H1 (cell line): Measurements from ENCODE around the gene EIF2S2. TPM values are rescaled to one million over a fixed set of nuclear protein-coding genes. Genes with fewer than 3 reads are reported as not detected.
A peak's percentile ranks its signal among the peaks of the same experiment; 100 is the strongest.

Experiments
- CTCF ChIA-PET: fragments of 300-600 bp; sonication (Branson Sonifier 250); formaldehyde crosslinking; loops from one replicate; lab custom pipeline; 2021; ENCODE audit not compliant: partially characterized antibody; lab: Charles Lee
- POLR2A ChIA-PET: fragments of 300-600 bp; sonication (Branson Sonifier 250); formaldehyde crosslinking; loops from one replicate; lab custom pipeline; 2021; ENCODE audit warnings: inconsistent platforms; ENCODE audit not compliant: partially characterized antibody; lab: Charles Lee
- DNase-seq, 2 experiments: peaks; one replicate each; pipeline versions ENCODE4 v3.0.0 to v3.0.0-alpha.2; 2010 to 2022; ENCODE audit warnings: low spot score in 2 of 2, low read depth in 1 of 2, mixed read lengths in 1 of 2
- FAIRE-seq: peaks from 2 replicates; lab custom pipeline; 2011; peaks lifted over from hg19 to GRCh38; lab: Jason Lieb, UNC
- H2AFZ ChIP-seq: 2 replicates; pipeline ENCODE4 v1.8.1; 2012; ENCODE audit warnings: low read length, inconsistent platforms
- H2AK5ac ChIP-seq: 2 replicates; pipeline ENCODE4 v1.6.1; 2013; ENCODE audit warnings: low read depth, low read length
- H2BK120ac ChIP-seq: replicated peaks from 2 replicates; pipeline ENCODE3; 2013; ENCODE audit warnings: low read depth, low read length, inconsistent platforms
- H2BK12ac ChIP-seq: 2 replicates; pipeline ENCODE4 v1.6.1; 2013; ENCODE audit warnings: low read depth, low read length
- H2BK15ac ChIP-seq: 2 replicates; pipeline ENCODE4 v1.6.1; 2013; ENCODE audit warnings: low read length
- H2BK20ac ChIP-seq: 2 replicates; pipeline ENCODE4 v1.6.1; 2013; ENCODE audit warnings: low read length
- H2BK5ac ChIP-seq: 2 replicates; pipeline ENCODE4 v1.6.1; 2013; ENCODE audit warnings: low read depth, low read length
- H3K14ac ChIP-seq: 2 replicates; pipeline ENCODE4 v1.6.1; 2013; ENCODE audit warnings: inconsistent platforms; ENCODE audit not compliant: insufficient read length
- H3K18ac ChIP-seq: 2 replicates; pipeline ENCODE4 v1.6.1; 2013; ENCODE audit warnings: low read length; ENCODE audit errors: extremely low read depth
- H3K23ac ChIP-seq: 2 replicates; pipeline ENCODE4 v1.6.1; 2013; ENCODE audit warnings: inconsistent platforms; ENCODE audit not compliant: insufficient read length
- H3K23me2 ChIP-seq: 2 replicates; pipeline ENCODE4 v1.6.1; 2013; ENCODE audit warnings: low read depth, low read length
- H3K27ac ChIP-seq: 2 replicates; pipeline ENCODE4 v1.6.1; 2011; ENCODE audit warnings: low read depth, low read length, inconsistent platforms
- H3K27me3 ChIP-seq, 4 experiments: replicated peaks in 1 of 4; 1 replicate in 1 of 4; 2 replicates in 3 of 4; pipeline versions ENCODE4 v1.6.1 to v1.8.1; 2011 to 2013; ENCODE audit warnings: low read length in 3 of 4, mild to moderate bottlenecking in 3 of 4, inconsistent platforms in 2 of 4, mixed read lengths in 2 of 4, moderate library complexity in 1 of 4; ENCODE audit not compliant: control insufficient read depth in 3 of 4, insufficient read depth in 3 of 4; ENCODE audit errors: extremely low read depth in 1 of 4
- H3K36me3 ChIP-seq, 4 experiments: 2 replicates each; pipeline versions ENCODE4 v1.6.1 to v1.8.1; 2011 to 2013; ENCODE audit warnings: mild to moderate bottlenecking in 4 of 4, low read length in 3 of 4, moderate library complexity in 2 of 4, control low read depth in 1 of 4, inconsistent platforms in 1 of 4; ENCODE audit not compliant: insufficient read depth in 4 of 4, control insufficient read depth in 2 of 4
- H3K4ac ChIP-seq: replicated peaks from 2 replicates; pipeline ENCODE3; 2013; ENCODE audit warnings: low read length, low read depth, mixed read lengths, inconsistent platforms; ENCODE audit not compliant: insufficient read length
- H3K4me1 ChIP-seq, 4 experiments: replicated peaks in 1 of 4; 1 replicate in 1 of 4; 2 replicates in 3 of 4; pipeline versions ENCODE4 v1.6.1 to v1.8.1; 2011 to 2013; ENCODE audit warnings: low read length in 3 of 4, inconsistent platforms in 2 of 4, mixed read lengths in 1 of 4; ENCODE audit not compliant: insufficient read depth in 4 of 4, control insufficient read depth in 3 of 4
- H3K4me2 ChIP-seq, 2 experiments: 2 replicates each; pipeline versions ENCODE4 v1.6.1 to v1.8.1; 2011 to 2013; ENCODE audit warnings: low read depth in 2 of 2, low read length in 2 of 2, control low read depth in 1 of 2, inconsistent platforms in 1 of 2, mild to moderate bottlenecking in 1 of 2; ENCODE audit not compliant: insufficient read depth in 1 of 2
- H3K4me3 ChIP-seq, 4 experiments: fragments of 200-600, 300-600 bp in 1 of 4; sonication (generic), shearing (Covaris generic), sonication (Bioruptor Twin) in 1 of 4; 2 replicates each; pipeline versions ENCODE4 v1.5.1 to v1.8.1; 2011 to 2016; ENCODE audit warnings: low read length in 4 of 4, low read depth in 3 of 4, control low read depth in 2 of 4, inconsistent platforms in 2 of 4, mild to moderate bottlenecking in 2 of 4, mixed read lengths in 1 of 4, moderate library complexity in 1 of 4; ENCODE audit not compliant: insufficient read depth in 2 of 4; ENCODE audit errors: extremely low read depth in 1 of 4
- H3K56ac ChIP-seq: replicated peaks from 2 replicates; pipeline ENCODE3; 2013; ENCODE audit warnings: low read depth, mild to moderate bottlenecking, mixed read lengths, low read length, inconsistent platforms; ENCODE audit not compliant: insufficient read length
- H3K79me1 ChIP-seq: 2 replicates; pipeline ENCODE4 v1.6.1; 2013; ENCODE audit warnings: low read depth, low read length, control low read depth
- H3K79me2 ChIP-seq, 2 experiments: 2 replicates each; pipeline versions ENCODE4 v1.6.1 to v1.8.1; 2012 to 2013; ENCODE audit warnings: low read length in 2 of 2, mild to moderate bottlenecking in 2 of 2, inconsistent platforms in 1 of 2; ENCODE audit not compliant: insufficient read depth in 2 of 2, control insufficient read depth in 1 of 2
- H3K9ac ChIP-seq, 4 experiments: replicated peaks in 1 of 4; 1 replicate in 1 of 4; 2 replicates in 3 of 4; pipeline versions ENCODE4 v1.6.1 to v1.8.1; 2011 to 2013; ENCODE audit warnings: low read depth in 3 of 4, low read length in 3 of 4, control low read depth in 2 of 4, mild to moderate bottlenecking in 2 of 4, moderate library complexity in 2 of 4, inconsistent platforms in 1 of 4; ENCODE audit errors: extremely low read depth in 1 of 4
- H3K9me3 ChIP-seq, 2 experiments: 2 replicates each; pipeline versions ENCODE4 v1.6.1 to v1.8.1; 2012 to 2013; ENCODE audit warnings: mild to moderate bottlenecking in 2 of 2, moderate library complexity in 2 of 2, control low read depth in 1 of 2, inconsistent platforms in 1 of 2, low read depth in 1 of 2, low read length in 1 of 2, mixed read lengths in 1 of 2; ENCODE audit not compliant: insufficient read depth in 2 of 2
- H4K20me1 ChIP-seq, 2 experiments: replicated peaks in 1 of 2; 2 replicates each; pipeline versions ENCODE3 to v1.8.1; 2011 to 2013; ENCODE audit warnings: inconsistent platforms in 2 of 2, low read length in 2 of 2, mild to moderate bottlenecking in 1 of 2; ENCODE audit not compliant: insufficient read depth in 2 of 2, control insufficient read depth in 1 of 2
- H4K5ac ChIP-seq: 2 replicates; pipeline ENCODE4 v1.6.1; 2013; ENCODE audit warnings: low read length, low read depth, mixed read lengths, inconsistent platforms; ENCODE audit not compliant: insufficient read length
- H4K8ac ChIP-seq: 2 replicates; pipeline ENCODE4 v1.8.0; 2013; ENCODE audit warnings: mild to moderate bottlenecking, moderate library complexity, low read length, inconsistent platforms; ENCODE audit not compliant: insufficient read depth; ENCODE audit errors: extremely low read depth
- H4K91ac ChIP-seq: replicated peaks from 2 replicates; pipeline ENCODE3; 2013; ENCODE audit warnings: low read length, mixed read lengths, inconsistent platforms; ENCODE audit not compliant: insufficient read length
- EP300 ChIP-seq, 2 experiments: IDR thresholded peaks; 1 replicate in 1 of 2; 2 replicates in 1 of 2; pipeline ENCODE4 v1.6.1; 2011 to 2012; ENCODE audit warnings: low read depth in 2 of 2, low read length in 2 of 2, mild to moderate bottlenecking in 2 of 2, borderline replicate concordance in 1 of 2, inconsistent platforms in 1 of 2, moderate library complexity in 1 of 2
- KDM4A ChIP-seq: IDR thresholded peaks from one replicate; pipeline ENCODE4 v1.7.1; 2012; ENCODE audit warnings: low read depth, mild to moderate bottlenecking, moderate library complexity, low read length, inconsistent platforms; ENCODE audit not compliant: severe bottlenecking
- NANOG ChIP-seq: IDR thresholded peaks from 2 replicates; pipeline ENCODE4 v1.6.1; 2011; ENCODE audit warnings: low read length, low read depth, mild to moderate bottlenecking, inconsistent platforms; ENCODE audit not compliant: insufficient read depth, poor library complexity, severe bottlenecking
- RBBP5 ChIP-seq: IDR thresholded peaks from 2 replicates; pipeline ENCODE4 v1.7.1; 2012; ENCODE audit warnings: low read depth, mild to moderate bottlenecking, inconsistent platforms, low read length, moderate library complexity, borderline replicate concordance
- SP1 ChIP-seq: IDR thresholded peaks from 2 replicates; pipeline ENCODE4 v1.6.1; 2011; ENCODE audit warnings: low read depth, low read length
- SP2 ChIP-seq: IDR thresholded peaks from 2 replicates; pipeline ENCODE4 v1.6.1; 2012; ENCODE audit warnings: mild to moderate bottlenecking, low read length, inconsistent platforms
- SRF ChIP-seq: IDR thresholded peaks from 2 replicates; pipeline ENCODE4 v1.6.1; 2011; ENCODE audit warnings: mild to moderate bottlenecking, low read depth, low read length, moderate library complexity
- TCF12 ChIP-seq: IDR thresholded peaks from 2 replicates; pipeline ENCODE4 v1.6.1; 2011; ENCODE audit warnings: low read depth, mild to moderate bottlenecking, low read length
- TEAD4 ChIP-seq: IDR thresholded peaks from 2 replicates; pipeline ENCODE4 v1.6.1; 2012; ENCODE audit warnings: low read depth, low read length, inconsistent platforms, mixed read lengths
- WGBS, 2 experiments: shearing (Covaris generic) in 1 of 2; methylation state at CpG; one replicate each; pipeline versions ENCODE4 v1.1.6 to v1.1.7; 2013 to 2015; ENCODE audit warnings: low lambda C conversion rate in 2 of 2, mixed read lengths in 2 of 2, inconsistent platforms in 1 of 2, low coverage in 1 of 2, missing lambda C conversion rate in 1 of 2; ENCODE audit not compliant: insufficient replicate concordance in 2 of 2, insufficient coverage in 1 of 2, insufficient read length in 1 of 2; ENCODE audit errors: extremely low coverage in 1 of 2, missing lambda C conversion rate in 1 of 2; 5-methylcytosine and 5-hydroxymethylcytosine counted together
- polyA plus RNA-seq, 7 experiments: library from polyadenylated mRNA; depleted of rRNA in 3 of 7; stranded (reverse) in 5 of 7; unstranded in 2 of 7; fragments of >200 nt in 5 of 7; fragments of 200-250 nt in 2 of 7; gene quantifications; 1 replicate in 5 of 7; 2 replicates in 1 of 7; 4 replicates in 1 of 7; pipeline versions ENCODE4 v1.2.1 to v1.2.3, GENCODE V29; 2011 to 2013; ENCODE audit warnings: missing spikeins in 2 of 7, mixed read lengths in 2 of 7
- total RNA-seq: library from RNA; stranded (reverse); fragmentation: NEBNext Ultra II Directional; extraction: Animal tissue kit (Norgen Biotek cat#: 25700); gene quantifications from 2 replicates; pipeline ENCODE4 v1.2.1, GENCODE V29; 2021
- TF ChIP-seq, protein P1 (sequence below): IDR thresholded peaks from 2 replicates; pipeline ENCODE4 v1.6.1; 2012; ENCODE audit warnings: inconsistent platforms

Gene EIF2S2
- total and polyA plus RNA-seq, 2 of the 8 experiments (the other 6 are each of a cell fraction or from before 2014, with no cell fraction given), result 59.5 to 142 TPM

- Histone ChIP-seq H3K27ac (no peak overlapping the region), H3K9ac (no peak overlapping the region), H2AFZ (no peak overlapping the region), H3K14ac (no peak overlapping the region), H3K27me3 (no peaks in the 10 kb centered on the region), H2BK20ac (no peak overlapping the region), H3K4ac (no peak overlapping the region), H3K23ac (no peak overlapping the region), H2BK12ac (no peak overlapping the region), H3K23me2 (no peaks in the 10 kb centered on the region), H3K36me3 (no peaks in the 10 kb centered on the region), H2BK15ac (no peak overlapping the region), H2AK5ac (no peak overlapping the region), H2BK5ac (no peak overlapping the region), H3K4me3 (peak overlapping the region in 1 of 4 experiments; percentile 8; a peak in 1 of 8 replicates), H3K9me3 (no peaks in the 10 kb centered on the region), H3K4me1 (peaks cover 6 to 29% (median 9%) of the 10 kb centered on the region in 4 experiments), H3K18ac (no peak overlapping the region), H3K79me2 (peaks cover 0 to 66% of the 10 kb centered on the region in 2 experiments), H4K91ac (no peak overlapping the region), H3K79me1 (peaks cover 13% of the 10 kb centered on the region), H4K8ac (no peak overlapping the region), H3K56ac (no peak overlapping the region), H2BK120ac (no peak overlapping the region), H4K5ac (no peak overlapping the region), H4K20me1 (peaks cover 24 to 26% of the 10 kb centered on the region in 2 experiments), H3K4me2 (peak overlapping the region; percentile 30 to 55)
- ChIA-PET CTCF (interaction anchor here (0.6 to 1.7 kb wide), 6 partner anchors 8 to 183 kb away, joined by 3 to 6 read pairs (median 4); no protein-coding TSS in a partner anchor), POLR2A (interaction anchor here (1.0 kb wide), 1 partner anchor 8 kb away, joined by 3 read pairs; no protein-coding TSS in a partner anchor)
- peak; percentile 55 for FAIRE-seq
- no peak for TF ChIP-seq RBBP5
- no peak for TF ChIP-seq SP2
- TF ChIP-seq NANOG, result peak; percentile 63
- 0 out of 2 replicates have a peak, but pooled peaks have one; percentile 23 for TF ChIP-seq SP1
- TF ChIP-seq TCF12, result peak; percentile 92
- no peak for TF ChIP-seq KDM4A
- no peak for TF ChIP-seq SRF
- peak; percentile 92 for TF ChIP-seq TEAD4
- TF ChIP-seq EP300 (IDR thresholded peaks at IDR 0.05; ENCODE audit: borderline replicate concordance in 1 of 2, low read depth in 2 of 2, low read length in 2 of 2), result peak in 1 of 2 experiments; percentile 18; a peak in 1 of 3 replicates
- TF ChIP-seq, protein P1, sequence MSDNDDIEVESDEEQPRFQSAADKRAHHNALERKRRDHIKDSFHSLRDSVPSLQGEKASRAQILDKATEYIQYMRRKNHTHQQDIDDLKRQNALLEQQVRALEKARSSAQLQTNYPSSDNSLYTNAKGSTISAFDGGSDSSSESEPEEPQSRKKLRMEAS, result 0 out of 2 replicates have a peak, but pooled peaks have one; percentile 5
- WGBS, 2 experiments, result 50% methylated on average over 5 of the region's 5 CpGs; no CpG with 5 or more reads in 1 of the 2 experiments
- peak in 1 of 2 experiments; percentile 23 for DNase-seq
Measured at GRCh38 chr20:34045930-34046725, 65.9 kb downstream of the EIF2S2 start.
